IPS-NIHi7 (cell line): ENCODE measurements around the gene GPR21.
A peak's percentile ranks its signal among the peaks of the same experiment; 100 is the strongest.

ENCODE experiments used
- DNase-seq: peaks from one replicate; pipeline ENCODE4 v3.0.0; 2012; ENCODE audit warnings: mixed read lengths; ENCODE audit errors: extremely low spot score

Gene GPR21, protein sequence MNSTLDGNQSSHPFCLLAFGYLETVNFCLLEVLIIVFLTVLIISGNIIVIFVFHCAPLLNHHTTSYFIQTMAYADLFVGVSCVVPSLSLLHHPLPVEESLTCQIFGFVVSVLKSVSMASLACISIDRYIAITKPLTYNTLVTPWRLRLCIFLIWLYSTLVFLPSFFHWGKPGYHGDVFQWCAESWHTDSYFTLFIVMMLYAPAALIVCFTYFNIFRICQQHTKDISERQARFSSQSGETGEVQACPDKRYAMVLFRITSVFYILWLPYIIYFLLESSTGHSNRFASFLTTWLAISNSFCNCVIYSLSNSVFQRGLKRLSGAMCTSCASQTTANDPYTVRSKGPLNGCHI

DNA sequence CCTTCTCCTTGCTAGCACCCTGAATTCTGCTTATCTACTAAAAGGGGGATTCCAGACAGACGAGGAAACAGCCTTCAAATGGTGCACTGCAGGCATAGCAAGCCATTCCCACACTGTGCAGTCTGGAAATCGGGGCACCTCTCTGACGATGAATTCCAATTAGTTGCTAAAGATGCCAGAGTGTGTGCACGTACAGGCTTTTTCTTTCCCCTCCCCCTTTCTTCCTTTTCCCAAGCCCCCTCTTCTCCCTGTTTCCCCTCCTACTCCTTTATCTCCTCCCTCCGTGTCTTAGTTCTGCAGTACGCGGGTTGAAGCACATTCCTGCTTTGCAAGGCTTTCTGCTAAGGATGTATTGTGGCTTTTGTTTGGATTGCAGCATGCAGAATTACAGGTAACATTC is at the start of gene GPR21:
Gene GPR21 (plus strand): TSS at position 316 of the 400 bp plus-strand sequence. CDS start 900 bp downstream, outside the sequence.
- DNase-seq = peak; percentile 14

DNA sequence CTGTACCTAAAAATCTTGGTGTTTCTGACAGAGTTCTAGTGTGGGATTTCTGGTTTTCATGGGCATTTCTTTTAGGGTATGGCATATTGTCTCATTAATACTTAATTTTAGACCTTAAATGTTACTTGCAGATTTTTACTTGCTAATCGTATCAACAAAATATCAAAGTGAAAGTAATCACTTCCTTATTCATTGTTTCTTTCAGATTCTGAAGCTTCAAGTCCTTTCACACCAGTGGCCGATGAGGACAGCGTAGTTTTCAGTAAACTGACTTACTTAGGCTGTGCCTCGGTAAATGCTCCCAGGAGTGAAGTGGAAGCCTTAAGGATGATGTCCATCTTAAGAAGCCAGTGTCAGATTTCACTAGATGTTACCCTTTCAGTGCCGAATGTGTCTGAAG is 47.5 kb upstream of the GPR21 start:
- no peak for DNase-seq

DNA sequence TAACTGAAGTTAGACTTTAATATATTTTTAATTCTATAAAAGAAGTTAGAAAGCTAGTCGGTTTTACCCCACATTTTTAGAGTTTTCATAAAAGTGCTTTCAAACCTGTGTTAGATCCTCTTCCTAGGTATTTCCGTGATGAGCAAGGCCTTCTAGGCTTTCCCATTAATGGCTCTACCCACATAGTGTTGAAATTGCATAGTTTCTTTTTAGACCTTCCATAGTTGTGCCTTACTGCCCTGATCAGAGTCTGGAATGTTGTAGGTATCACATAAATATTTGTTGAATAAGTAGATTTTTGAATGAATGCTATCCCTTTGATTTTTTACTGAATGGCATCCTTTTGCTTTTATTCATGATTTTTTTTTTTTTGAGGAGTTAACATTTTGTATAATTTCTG is 45.3 kb upstream of the GPR21 start:
- no peak for DNase-seq

DNA sequence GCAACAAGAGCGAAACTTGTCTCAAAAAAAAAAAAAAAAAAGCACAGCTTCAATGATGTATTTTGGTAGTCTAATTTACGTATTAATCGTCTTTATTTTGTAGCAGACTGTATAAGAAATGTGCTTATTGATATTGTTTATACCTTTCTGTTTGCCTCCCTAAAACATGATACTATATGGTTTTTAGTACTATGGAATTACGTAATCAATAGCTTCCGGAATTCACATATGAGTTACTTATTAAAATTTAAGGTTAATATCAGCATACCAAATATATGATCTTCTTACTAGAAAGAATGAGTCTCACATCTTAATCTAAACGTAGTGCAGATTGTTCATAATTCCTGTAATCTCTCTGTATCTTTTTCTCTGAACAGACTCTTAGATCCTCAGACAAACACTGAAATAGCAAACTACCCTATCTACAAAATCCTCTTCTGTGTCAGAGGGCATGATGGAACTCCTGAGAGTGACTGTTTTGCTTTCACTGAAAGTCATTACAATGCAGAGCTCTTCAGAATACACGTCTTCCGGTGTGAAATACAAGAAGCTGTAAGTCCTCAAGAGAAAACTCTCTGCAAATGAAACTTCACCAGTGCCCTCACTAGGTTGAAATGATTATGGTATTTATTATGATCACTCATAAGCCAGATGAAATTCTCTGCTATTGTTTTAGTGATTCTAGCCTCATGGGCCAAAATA is 44.4 kb upstream of the GPR21 start:
- no peak for DNase-seq

DNA sequence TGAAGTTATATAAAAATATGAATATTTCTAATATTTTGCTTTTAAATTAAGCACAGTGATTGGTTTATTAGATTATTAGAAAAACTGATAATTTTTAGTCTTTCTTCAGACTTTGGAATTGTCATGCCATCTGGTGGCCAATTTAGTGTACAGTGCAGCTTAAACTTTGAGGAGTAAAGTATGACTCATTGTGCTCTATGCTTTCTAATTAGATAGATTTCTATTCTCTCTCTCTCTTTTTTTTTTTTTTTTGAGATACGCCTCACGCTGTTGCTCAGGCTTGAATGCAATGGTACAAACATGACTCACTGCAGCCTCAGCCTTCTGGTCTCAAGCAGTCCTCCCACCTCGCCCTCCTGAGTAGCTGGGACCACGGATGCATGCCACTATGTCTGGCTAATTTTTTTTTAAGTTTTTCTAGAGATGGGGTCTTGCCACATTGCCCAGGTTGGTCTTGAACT is 42.1 kb upstream of the GPR21 start:
- peak; percentile 13 for DNase-seq

DNA sequence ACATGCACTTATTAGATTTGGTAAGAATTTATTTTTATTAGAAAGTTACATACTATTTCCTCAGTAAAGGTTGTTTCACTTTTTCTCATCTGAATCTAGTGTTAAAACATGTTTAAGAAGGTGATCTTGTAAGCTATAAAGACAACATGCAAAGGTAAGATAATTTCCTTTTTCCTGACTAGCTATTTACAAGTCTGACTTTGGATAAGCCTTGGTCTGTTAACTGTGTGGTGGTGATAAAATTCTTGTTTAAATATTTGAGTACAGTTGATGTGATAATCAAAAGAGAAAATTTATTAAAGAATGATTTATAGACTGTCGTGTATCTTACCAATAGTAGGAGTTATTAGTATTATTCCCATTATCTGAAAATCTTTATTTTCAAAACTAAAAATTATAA is 36.9 kb upstream of the GPR21 start:
- DNase-seq = no peak

DNA sequence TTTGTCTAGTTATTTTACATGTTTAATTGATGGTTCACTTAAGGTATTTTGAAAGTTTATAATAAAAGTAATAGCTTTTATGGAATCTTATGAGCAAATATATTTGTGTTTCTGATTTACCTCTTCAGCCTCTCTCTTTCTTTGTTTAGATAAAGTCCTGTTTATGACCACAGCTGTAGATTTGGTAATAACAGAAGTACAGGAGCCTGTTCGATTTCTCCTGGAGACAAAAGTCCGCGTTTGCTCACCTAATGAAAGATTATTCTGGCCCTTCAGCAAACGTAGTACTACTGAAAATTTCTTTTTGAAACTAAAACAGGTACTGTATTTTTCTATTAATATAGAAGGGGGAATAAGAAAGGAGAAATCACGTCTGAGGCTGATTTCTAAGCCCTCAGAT is 35.0 kb upstream of the GPR21 start:
- no peak for DNase-seq

DNA sequence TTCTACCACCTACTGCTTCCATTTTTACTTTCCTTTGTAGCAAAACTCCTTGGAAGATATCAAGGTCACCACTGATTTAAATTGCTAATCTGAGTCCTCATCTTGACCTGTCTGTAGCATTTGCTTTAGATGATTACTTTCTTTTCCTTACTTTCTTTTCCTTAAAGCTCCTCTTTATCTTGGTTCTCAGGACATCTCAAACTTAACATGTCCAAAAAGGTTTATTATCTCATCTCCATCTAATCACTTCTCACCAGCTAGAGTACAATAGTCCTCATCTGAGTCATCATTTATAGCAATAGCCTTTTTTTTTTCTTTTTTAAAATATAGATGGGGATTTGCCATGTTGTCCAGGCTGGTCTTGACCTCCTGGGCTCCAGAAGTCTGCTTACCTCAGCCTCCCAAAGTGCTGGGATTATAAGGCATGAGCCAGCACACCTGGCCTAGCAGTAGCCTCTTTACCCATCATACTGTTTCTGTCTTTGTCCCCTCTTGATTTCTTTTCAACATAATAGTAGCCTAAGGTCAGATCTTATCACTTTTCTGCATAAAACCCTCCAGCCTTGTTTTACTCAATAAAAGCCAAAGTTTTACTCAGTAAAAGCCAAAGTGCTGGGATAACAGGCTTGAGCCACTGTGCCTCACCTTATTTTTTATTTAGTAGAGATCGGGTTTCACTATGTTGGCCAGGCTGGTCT is 32.9 kb upstream of the GPR21 start:
- no peak for DNase-seq

DNA sequence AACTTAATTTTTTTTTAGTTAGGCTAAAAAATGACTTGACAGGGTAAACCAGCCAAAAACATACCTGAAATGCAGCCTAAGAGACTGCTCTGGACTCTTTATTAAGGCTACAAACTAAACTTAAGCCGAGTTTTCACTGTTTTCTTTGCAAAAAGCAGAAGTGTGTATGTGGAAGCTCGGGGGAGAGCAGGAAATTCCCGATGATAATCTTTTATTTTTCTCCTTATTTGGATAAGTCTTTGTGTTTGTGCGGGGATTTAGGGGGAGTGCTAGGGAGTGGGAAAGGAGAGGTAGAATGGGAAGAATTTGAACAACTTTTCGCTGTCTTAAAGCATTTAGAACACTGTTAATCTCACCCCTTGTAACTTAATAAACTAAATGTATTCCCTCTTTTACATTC is 30.7 kb upstream of the GPR21 start:
- DNase-seq = no peak

DNA sequence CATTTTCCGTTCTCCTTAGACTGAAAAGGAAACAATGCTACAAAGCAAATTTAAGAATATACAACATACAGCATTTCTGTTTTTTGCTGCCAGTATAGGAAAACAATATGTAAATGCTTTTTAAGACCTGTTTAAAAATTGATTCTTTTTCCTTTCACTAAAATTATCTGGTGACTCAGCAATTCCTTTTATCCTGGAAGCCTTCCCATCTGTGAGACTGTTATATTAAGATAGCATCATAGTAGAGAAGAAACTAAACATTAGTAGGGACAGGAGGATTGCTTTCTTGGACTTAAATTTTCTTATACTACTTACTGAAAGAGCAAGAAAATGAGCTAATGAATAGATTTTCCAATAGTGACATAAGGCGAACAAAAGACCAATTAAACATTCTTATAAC is 30.0 kb upstream of the GPR21 start:
- DNase-seq = no peak

DNA sequence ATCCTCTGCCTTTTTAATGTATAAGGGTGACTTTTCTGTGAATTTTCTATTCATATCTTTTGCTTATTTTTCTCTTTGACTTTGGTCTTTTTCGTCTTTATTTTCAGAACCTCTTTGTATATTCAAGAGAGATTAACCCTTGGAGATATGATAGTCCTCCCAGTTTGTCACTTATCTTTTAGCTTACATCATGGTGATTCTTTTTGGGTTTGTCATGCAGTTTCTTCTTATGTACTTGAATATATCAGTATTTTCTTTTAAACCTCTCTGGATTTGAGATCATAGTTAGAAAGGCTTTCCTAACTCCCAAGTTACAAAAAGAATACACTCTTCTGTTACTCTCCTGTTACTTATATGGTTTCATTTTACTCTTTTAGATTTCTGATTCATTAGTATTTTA is 27.5 kb upstream of the GPR21 start:
- DNase-seq = no peak

DNA sequence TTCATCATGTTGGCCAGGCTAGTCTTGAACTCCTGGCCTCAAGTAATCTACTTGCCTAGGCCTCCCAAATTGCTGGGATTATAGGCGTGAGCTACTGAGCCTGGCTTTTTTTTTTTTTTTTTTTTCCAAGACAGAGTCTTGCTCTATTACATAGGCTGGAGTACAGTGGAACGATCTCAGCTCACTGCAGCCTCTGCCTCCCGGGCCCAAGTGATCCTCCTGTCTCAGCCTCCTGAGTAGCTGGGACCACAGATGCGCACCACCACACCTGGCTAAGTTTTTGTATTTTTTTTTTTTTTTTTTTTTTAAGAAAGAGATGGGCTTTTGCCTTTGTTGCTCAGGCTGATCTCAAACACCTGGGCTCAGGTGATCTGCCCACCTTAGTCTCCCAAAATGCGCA is 26.2 kb upstream of the GPR21 start:
- DNase-seq = no peak

DNA sequence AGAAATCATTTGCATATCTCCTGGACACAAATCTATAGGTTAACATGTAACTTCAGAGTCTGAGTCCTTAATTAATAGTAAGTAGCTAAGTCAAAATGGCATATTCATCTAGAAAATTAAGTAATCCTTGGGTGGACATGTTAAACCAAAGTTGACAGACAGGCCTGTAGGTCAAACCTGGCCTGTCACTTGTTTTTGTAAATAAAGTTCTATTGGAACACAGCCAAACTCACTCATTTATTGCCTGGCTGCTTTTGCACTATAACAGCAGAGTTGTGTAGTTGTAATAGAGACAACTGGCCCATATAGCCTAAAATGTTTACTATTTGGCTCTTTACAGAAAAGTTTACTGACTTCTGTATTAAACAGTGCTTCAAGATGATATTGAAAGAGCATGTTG is 24.6 kb upstream of the GPR21 start:
- no peak for DNase-seq

DNA sequence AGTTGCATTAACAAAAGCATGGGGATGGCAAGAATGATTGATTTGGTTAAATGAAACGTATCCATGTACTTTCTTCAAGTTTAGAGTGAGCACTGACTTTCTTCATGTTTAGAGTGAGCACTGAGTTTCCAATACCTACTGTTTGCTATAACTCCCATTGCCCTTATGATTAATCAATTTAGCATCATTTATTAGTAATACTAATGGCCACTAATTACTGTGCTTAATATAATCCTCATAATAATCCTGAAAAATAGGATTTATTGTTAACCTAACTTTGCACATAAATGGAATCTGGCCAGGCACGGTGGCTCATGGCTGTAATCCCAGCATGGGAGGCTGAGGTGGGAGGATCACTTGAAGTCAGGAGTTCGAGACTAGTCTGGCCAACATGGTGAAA is 22.1 kb upstream of the GPR21 start:
- no peak for DNase-seq

DNA sequence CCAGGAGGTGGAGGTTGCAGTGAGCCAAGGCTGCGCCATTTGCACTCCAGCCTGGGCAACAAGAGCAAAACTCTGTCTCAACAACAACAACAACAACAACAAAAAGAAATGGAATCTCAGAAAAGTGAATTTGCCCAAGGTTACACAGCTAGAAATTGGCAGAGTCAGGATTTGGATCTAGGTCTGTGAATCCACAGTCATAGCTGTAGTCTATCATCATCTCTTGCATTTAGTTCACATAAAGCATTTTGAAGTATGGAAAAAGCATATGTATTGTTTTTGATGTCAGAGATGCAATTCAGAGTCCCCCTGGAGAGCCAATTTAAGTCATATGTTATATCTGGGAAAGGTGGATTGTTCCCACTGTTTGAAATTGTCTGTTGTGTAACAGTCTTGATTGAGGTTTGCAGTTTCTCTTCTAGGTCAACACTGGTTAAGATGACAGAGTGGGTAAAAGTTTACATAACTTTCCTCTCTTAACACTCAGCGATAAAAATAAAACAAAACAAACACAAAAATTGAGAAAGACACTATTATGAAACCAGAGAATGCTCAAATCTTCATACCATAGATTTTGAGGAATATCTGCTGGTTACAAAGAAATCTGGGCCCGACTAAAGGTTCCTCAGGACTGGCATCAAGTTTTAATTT is 21.5 kb upstream of the GPR21 start:
- no peak for DNase-seq

DNA sequence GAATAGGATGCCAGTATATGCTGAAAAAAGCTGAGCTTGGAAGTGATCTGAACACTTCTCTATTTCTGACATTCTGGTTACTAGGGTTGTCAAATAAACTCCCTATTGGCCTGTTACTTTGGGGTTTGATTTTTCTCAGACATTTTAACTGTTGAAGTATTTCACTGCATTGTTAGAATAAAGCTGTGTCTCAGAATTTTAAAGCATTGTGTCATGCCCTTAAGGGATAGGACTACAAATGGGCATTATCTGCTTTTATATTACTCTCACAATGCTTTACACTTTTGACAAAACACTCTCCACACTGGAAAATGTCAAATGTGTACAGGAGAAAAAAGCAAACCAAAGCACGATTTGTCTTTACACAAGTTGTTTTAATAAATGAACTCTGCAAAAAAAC is 16.8 kb upstream of the GPR21 start:
- DNase-seq = no peak

DNA sequence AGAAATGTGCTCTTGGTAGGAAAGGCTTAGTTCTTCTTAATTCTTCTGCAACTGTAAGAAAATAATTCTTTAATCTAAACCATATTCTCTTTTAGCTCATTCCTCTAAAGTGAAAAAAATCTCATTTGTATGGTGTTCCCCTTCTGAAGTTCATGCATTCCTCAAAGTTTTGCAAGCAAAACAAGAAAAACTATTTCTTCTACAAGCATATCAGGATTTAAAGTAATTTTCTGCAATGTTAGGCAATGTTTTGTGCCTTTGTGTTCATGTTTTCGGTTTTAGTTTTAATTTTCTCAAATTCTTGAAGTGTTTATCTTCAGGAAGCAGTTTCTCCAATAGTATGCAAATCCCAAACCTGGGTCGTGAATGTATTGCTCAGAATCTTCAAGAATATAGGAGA is 12.7 kb upstream of the GPR21 start:
- DNase-seq = no peak

DNA sequence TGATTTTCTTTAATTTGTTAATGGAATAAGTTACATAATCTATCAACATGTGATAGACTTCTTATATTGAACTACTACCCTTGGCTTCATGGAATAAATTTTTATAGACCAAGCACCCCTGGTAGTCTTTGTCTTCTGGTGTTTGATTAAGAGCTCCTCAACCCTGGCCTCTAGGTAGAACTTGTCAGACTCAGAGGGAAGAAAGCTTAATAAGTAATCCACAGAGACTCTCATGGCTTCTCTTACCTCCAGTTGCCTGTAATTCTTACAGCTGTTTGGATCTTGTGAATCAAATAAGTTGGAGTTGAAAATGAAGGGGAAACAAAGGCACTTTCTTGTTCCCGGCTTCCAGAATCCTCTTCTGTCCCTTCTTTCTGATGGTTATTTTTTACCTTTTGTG is 7.0 kb upstream of the GPR21 start:
- no peak for DNase-seq

DNA sequence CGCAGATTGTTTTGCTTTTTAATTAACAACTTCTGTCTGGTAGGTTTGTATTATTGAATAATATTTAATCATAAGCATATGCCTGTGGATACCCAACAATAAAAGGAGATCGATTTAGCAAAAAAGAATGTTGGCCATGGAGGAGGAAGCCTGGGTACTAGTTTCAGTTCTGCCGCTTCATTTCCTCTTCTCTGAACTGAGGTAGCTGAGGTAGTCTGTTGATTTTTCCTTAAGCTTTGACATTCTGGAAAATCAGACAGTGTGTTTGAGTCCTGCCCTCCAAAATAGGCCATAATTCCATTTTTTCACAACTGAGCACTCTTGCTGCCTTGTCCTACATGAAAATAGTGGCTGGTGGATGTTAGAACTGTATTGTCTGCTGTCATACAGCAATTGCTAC is 6.0 kb upstream of the GPR21 start:
- no peak for DNase-seq

DNA sequence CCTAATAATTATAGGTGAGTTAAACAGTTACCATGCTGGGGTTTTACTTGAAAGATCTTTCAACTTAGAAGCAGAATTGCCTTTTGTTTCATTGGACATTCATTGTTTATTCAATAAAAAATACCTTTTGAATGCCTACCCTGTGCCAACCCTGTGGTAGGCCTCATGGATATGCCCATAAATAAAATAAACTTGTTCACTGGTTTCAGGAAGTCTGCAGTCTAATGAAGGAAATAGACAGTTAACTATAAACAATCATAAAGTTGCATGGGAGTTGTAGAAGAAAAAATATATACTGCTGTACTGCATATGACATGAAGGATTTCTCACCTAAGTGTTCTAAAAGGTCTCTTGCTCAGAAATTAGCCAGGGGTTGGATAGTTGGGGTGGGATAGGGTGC is 5.3 kb upstream of the GPR21 start:
- no peak for DNase-seq

DNA sequence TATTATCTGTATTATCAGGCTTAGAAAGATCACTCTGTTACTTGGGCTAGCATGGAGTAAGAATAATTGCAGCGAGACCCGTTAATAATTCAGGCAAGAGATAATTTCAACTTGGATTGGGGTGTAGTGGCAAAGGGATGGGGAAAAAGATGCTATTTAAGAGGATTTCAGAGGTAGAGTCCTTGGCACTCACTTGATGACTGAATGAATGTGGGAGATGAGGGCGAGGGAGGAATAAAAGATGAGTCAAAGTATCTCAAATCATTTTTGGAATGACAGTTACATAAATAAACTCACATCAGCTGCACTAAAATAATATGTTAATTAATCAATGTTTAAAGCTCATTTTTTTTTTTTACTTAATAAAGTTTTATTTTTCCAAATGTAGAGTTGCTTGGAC is 4.5 kb upstream of the GPR21 start:
- no peak for DNase-seq

DNA sequence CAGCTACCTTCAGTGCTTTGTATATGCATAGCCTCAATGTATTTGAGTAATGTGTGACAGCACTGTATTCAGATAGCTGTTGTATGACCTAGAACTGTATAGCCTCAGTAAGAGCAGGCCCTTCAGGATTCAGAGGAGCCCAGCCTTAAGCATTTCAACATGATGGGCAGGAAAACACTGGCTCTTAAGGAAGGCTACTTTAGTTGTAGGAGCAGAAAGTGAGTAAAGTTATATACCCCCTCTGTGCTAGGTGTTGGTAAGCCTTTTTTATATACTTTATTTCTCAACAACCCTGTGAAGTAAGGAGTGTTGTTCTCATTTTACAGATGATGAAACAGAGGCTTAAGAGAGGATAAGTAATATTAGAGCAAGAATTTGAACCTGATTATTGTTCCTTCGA is 1.5 kb upstream of the GPR21 start:
- DNase-seq = no peak
